Measurements from ENCODE around the gene NR1H4. TPM values are rescaled to one million over a fixed set of nuclear protein-coding genes. Genes with fewer than 3 reads are reported as not detected.

The NR1H4 gene
- total RNA-seq, 1 donor from 2014 or later = 0.13 TPM

GRCh38 chr12:100484891-100485471 lies 11.3 kb downstream of the NR1H4 start:
- Histone ChIP-seq H3K27me3 (ENCODE audit: control insufficient read depth, insufficient read depth, low read length) (no peaks in the 10 kb centered on the region), H3K4me3 (ENCODE audit: low read depth, low read length) (no peak overlapping the region), H3K36me3 (ENCODE audit: control insufficient read depth, insufficient read depth, low read length) (no peaks in the 10 kb centered on the region)
- DNase-seq (ENCODE audit: low read depth) = no peak
- no peak for TF ChIP-seq CTCF (IDR thresholded peaks at IDR 0.05; ENCODE audit: insufficient read depth, low read length, poor library complexity, severe bottlenecking)

GRCh38 chr12:100485983-100486382 lies 12.3 kb downstream of the NR1H4 start:
- no peak for DNase-seq (ENCODE audit: low read depth)
- H3K36me3 ChIP-seq (ENCODE audit: control insufficient read depth, insufficient read depth, low read length) = no peaks in the 10 kb centered on the region
- no peaks in the 10 kb centered on the region for H3K27me3 ChIP-seq (ENCODE audit: control insufficient read depth, insufficient read depth, low read length)
- H3K4me3 ChIP-seq (ENCODE audit: low read depth, low read length) = no peak overlapping the region
- TF ChIP-seq CTCF (IDR thresholded peaks at IDR 0.05; ENCODE audit: insufficient read depth, low read length, poor library complexity, severe bottlenecking) = no peak

- DNase-seq (ENCODE audit: low read depth) = no peak
- TF ChIP-seq CTCF (IDR thresholded peaks at IDR 0.05; ENCODE audit: insufficient read depth, low read length, poor library complexity, severe bottlenecking) = no peak
- no peak overlapping the region for H3K4me3 ChIP-seq (ENCODE audit: low read depth, low read length)
- H3K27me3 ChIP-seq (ENCODE audit: control insufficient read depth, insufficient read depth, low read length) = no peaks in the 10 kb centered on the region
- no peaks in the 10 kb centered on the region for H3K36me3 ChIP-seq (ENCODE audit: control insufficient read depth, insufficient read depth, low read length)
These were observed 15.7 kb downstream of the NR1H4 start for GRCh38 chr12:100489251-100489820.

GRCh38 chr12:100490056-100490455 lies 16.4 kb downstream of the NR1H4 start:
- TF ChIP-seq CTCF (IDR thresholded peaks at IDR 0.05; ENCODE audit: insufficient read depth, low read length, poor library complexity, severe bottlenecking) = no peak
- no peaks in the 10 kb centered on the region for H3K27me3 ChIP-seq (ENCODE audit: control insufficient read depth, insufficient read depth, low read length)
- no peak overlapping the region for H3K4me3 ChIP-seq (ENCODE audit: low read depth, low read length)
- H3K36me3 ChIP-seq (ENCODE audit: control insufficient read depth, insufficient read depth, low read length) = no peaks in the 10 kb centered on the region
- no peak for DNase-seq (ENCODE audit: low read depth)

GRCh38 chr12:100491104-100491503 lies 17.4 kb downstream of the NR1H4 start:
- Histone ChIP-seq H3K4me3 (ENCODE audit: low read depth, low read length) (no peak overlapping the region), H3K36me3 (ENCODE audit: control insufficient read depth, insufficient read depth, low read length) (no peaks in the 10 kb centered on the region), H3K27me3 (ENCODE audit: control insufficient read depth, insufficient read depth, low read length) (no peaks in the 10 kb centered on the region)
- TF ChIP-seq CTCF (IDR thresholded peaks at IDR 0.05; ENCODE audit: insufficient read depth, low read length, poor library complexity, severe bottlenecking) = no peak
- DNase-seq (ENCODE audit: low read depth) = no peak
